Activated T-helper 1 cell treated with anti-CD3 and anti-CD28 coated beads, Interleukin-12 subunit alpha, Interleukin-12 subunit beta, Interleukin-2, Interleukin-4 antibody, amounts not matched to agents 30 ng/mL and 10 ng/mL and 1 ng/mL, durations not matched to agents 14 hours and 24 hours and 36 hours (primary cell): ENCODE results near the gene SLC25A22. TPM values are rescaled to one million over a fixed set of nuclear protein-coding genes. Genes with fewer than 3 reads are reported as not detected.

Experiments
- DNase-seq: peaks from one replicate; pipeline ENCODE4 v3.0.0; 2021; ENCODE audit warnings: low spot score
- H3K27ac Mint-ChIP-seq: one replicate; pipeline ENCODE4 v1.8.0; 2021; ENCODE audit warnings: mild to moderate bottlenecking, mixed read lengths
- H3K27me3 Mint-ChIP-seq: one replicate; pipeline ENCODE4 v1.8.0; 2022; ENCODE audit warnings: mild to moderate bottlenecking, moderate library complexity, mixed read lengths; ENCODE audit not compliant: insufficient read depth
- H3K36me3 Mint-ChIP-seq: one replicate; pipeline ENCODE4 v1.8.0; 2021; ENCODE audit warnings: low read depth, mixed read lengths
- H3K4me1 Mint-ChIP-seq: one replicate; pipeline ENCODE4 v1.8.0; 2021; ENCODE audit warnings: low read depth, mixed read lengths
- H3K4me3 Mint-ChIP-seq: one replicate; pipeline ENCODE4 v1.8.0; 2021; ENCODE audit warnings: mild to moderate bottlenecking, moderate library complexity, mixed read lengths
- H3K9me3 Mint-ChIP-seq: one replicate; pipeline ENCODE4 v1.8.0; 2021; ENCODE audit warnings: mixed read lengths
- intact Hi-C: fragments of 100-400 bp; cut with micrococcal nuclease; formaldehyde crosslinking; loops from one replicate; pipeline ENCODE4 v1.15.1; 2024
- total RNA-seq: library from RNA; stranded (reverse); gene quantifications from 2 replicates; pipeline ENCODE4 v1.2.3, GENCODE V29; 2022

SLC25A22 gene
- total RNA-seq, 1 donor from 2014 or later, result 87.6 TPM

- H3K4me3 Mint-ChIP-seq, result no peak overlapping the region
- H3K27ac Mint-ChIP-seq, result no peak overlapping the region
- DNase-seq, result no peak
- intact Hi-C loops, result no loop called here
- H3K36me3 Mint-ChIP-seq, result peaks cover 5% of the 10 kb centered on the region
- H3K4me1 Mint-ChIP-seq, result peaks cover 15% of the 10 kb centered on the region
- H3K9me3 Mint-ChIP-seq, result no peaks in the 10 kb centered on the region
- H3K27me3 Mint-ChIP-seq, result no peaks in the 10 kb centered on the region
Measured at GRCh38 chr11:770642-771616, 27.2 kb downstream of the SLC25A22 start.

GRCh38 chr11:769887-770641 lies 28.0 kb downstream of the SLC25A22 start:
- Mint-ChIP-seq H3K4me3 (no peak overlapping the region), H3K27ac (no peak overlapping the region), H3K36me3 (peaks cover 8% of the 10 kb centered on the region), H3K27me3 (no peaks in the 10 kb centered on the region), H3K9me3 (no peaks in the 10 kb centered on the region), H3K4me1 (peaks cover 8% of the 10 kb centered on the region)
- intact Hi-C loops, result no loop called here
- no peak for DNase-seq

- no peak overlapping the region for H3K27ac Mint-ChIP-seq
- H3K4me3 Mint-ChIP-seq, result no peak overlapping the region
- H3K4me1 Mint-ChIP-seq, result peaks cover 8% of the 10 kb centered on the region
- no peaks in the 10 kb centered on the region for H3K27me3 Mint-ChIP-seq
- H3K9me3 Mint-ChIP-seq, result no peaks in the 10 kb centered on the region
- no peak for DNase-seq
- intact Hi-C loops, result no loop called here
- peaks cover 20% of the 10 kb centered on the region for H3K36me3 Mint-ChIP-seq
Measured at GRCh38 chr11:767238-767637, 30.8 kb downstream of the SLC25A22 start.

GRCh38 chr11:766936-767210 lies 31.2 kb downstream of the SLC25A22 start:
- intact Hi-C loops, result no loop called here
- no peak for DNase-seq
- H3K4me1 Mint-ChIP-seq, result peaks cover 8% of the 10 kb centered on the region
- H3K9me3 Mint-ChIP-seq, result no peaks in the 10 kb centered on the region
- H3K4me3 Mint-ChIP-seq, result no peak overlapping the region
- H3K27ac Mint-ChIP-seq, result no peak overlapping the region
- H3K36me3 Mint-ChIP-seq, result peaks cover 20% of the 10 kb centered on the region
- H3K27me3 Mint-ChIP-seq, result no peaks in the 10 kb centered on the region

- H3K4me1 Mint-ChIP-seq, result peaks cover 8% of the 10 kb centered on the region
- H3K27me3 Mint-ChIP-seq, result no peaks in the 10 kb centered on the region
- H3K27ac Mint-ChIP-seq, result no peak overlapping the region
- H3K4me3 Mint-ChIP-seq, result no peak overlapping the region
- intact Hi-C loops, result no loop called here
- no peaks in the 10 kb centered on the region for H3K9me3 Mint-ChIP-seq
- DNase-seq, result no peak
- peaks cover 25% of the 10 kb centered on the region for H3K36me3 Mint-ChIP-seq
Measured at GRCh38 chr11:766106-766935, 31.8 kb downstream of the SLC25A22 start.

GRCh38 chr11:765802-766091 lies 32.3 kb downstream of the SLC25A22 start:
- H3K27ac Mint-ChIP-seq, result no peak overlapping the region
- no peaks in the 10 kb centered on the region for H3K9me3 Mint-ChIP-seq
- H3K4me3 Mint-ChIP-seq, result no peak overlapping the region
- H3K4me1 Mint-ChIP-seq, result peaks cover 8% of the 10 kb centered on the region
- intact Hi-C loops, result loop anchor here (1.0 kb wide), 1 partner anchor 37 kb away; no protein-coding TSS in a partner anchor
- H3K27me3 Mint-ChIP-seq, result no peaks in the 10 kb centered on the region
- DNase-seq, result no peak
- peaks cover 26% of the 10 kb centered on the region for H3K36me3 Mint-ChIP-seq

- peak; percentile 45 for DNase-seq
- intact Hi-C loops, result loop anchor here (1.0 kb wide), 1 partner anchor 37 kb away; no protein-coding TSS in a partner anchor
- H3K4me3 Mint-ChIP-seq, result no peak overlapping the region
- H3K27ac Mint-ChIP-seq, result no peak overlapping the region
- H3K4me1 Mint-ChIP-seq, result peaks cover 10% of the 10 kb centered on the region
- H3K27me3 Mint-ChIP-seq, result no peaks in the 10 kb centered on the region
- no peaks in the 10 kb centered on the region for H3K9me3 Mint-ChIP-seq
- H3K36me3 Mint-ChIP-seq, result peaks cover 28% of the 10 kb centered on the region
Measured at GRCh38 chr11:765025-765801, 32.9 kb downstream of the SLC25A22 start.

GRCh38 chr11:764322-765024 lies 33.6 kb downstream of the SLC25A22 start:
- intact Hi-C loops, result loop anchor here (1.0 kb wide), 1 partner anchor 36 kb away; no protein-coding TSS in a partner anchor
- H3K27me3 Mint-ChIP-seq, result no peaks in the 10 kb centered on the region
- peaks cover 14% of the 10 kb centered on the region for H3K4me1 Mint-ChIP-seq
- H3K36me3 Mint-ChIP-seq, result peaks cover 32% of the 10 kb centered on the region
- no peak for DNase-seq
- H3K4me3 Mint-ChIP-seq, result no peak overlapping the region
- H3K27ac Mint-ChIP-seq, result no peak overlapping the region
- no peaks in the 10 kb centered on the region for H3K9me3 Mint-ChIP-seq

GRCh38 chr11:763549-764321 lies 34.3 kb downstream of the SLC25A22 start:
- H3K4me3 Mint-ChIP-seq, result no peak overlapping the region
- no peak for DNase-seq
- peaks cover 32% of the 10 kb centered on the region for H3K36me3 Mint-ChIP-seq
- no peaks in the 10 kb centered on the region for H3K27me3 Mint-ChIP-seq
- H3K27ac Mint-ChIP-seq, result no peak overlapping the region
- intact Hi-C loops, result no loop called here
- H3K9me3 Mint-ChIP-seq, result no peaks in the 10 kb centered on the region
- H3K4me1 Mint-ChIP-seq, result peaks cover 14% of the 10 kb centered on the region

- Mint-ChIP-seq H3K27me3 (no peaks in the 10 kb centered on the region), H3K27ac (no peak overlapping the region), H3K4me3 (no peak overlapping the region), H3K9me3 (no peaks in the 10 kb centered on the region), H3K4me1 (peaks cover 14% of the 10 kb centered on the region), H3K36me3 (peaks cover 34% of the 10 kb centered on the region)
- intact Hi-C loops, result no loop called here
- no peak for DNase-seq
Measured at GRCh38 chr11:763073-763463, 35.0 kb downstream of the SLC25A22 start.

GRCh38 chr11:762421-763072 lies 35.5 kb downstream of the SLC25A22 start:
- H3K4me3 Mint-ChIP-seq, result no peak overlapping the region

More at GRCh38 chr11:762421-763072, 35.5 kb downstream of the SLC25A22 start:
- Mint-ChIP-seq H3K27me3 (no peaks in the 10 kb centered on the region), H3K9me3 (no peaks in the 10 kb centered on the region), H3K4me1 (peaks cover 14% of the 10 kb centered on the region), H3K27ac (peak overlapping the region; percentile 55), H3K36me3 (peaks cover 36% of the 10 kb centered on the region)
- intact Hi-C loops, result no loop called here
- no peak for DNase-seq
